GM23338 (cell line): ENCODE results near the gene REL. TPM values are rescaled to one million over a fixed set of nuclear protein-coding genes. Genes with fewer than 3 reads are reported as not detected.

Experiments
- ATAC-seq: fragments of 200-7000 bp; cut with Tn5 transposase; 3 replicates; pipeline ENCODE4 v1.9.1; 2020
- DNase-seq: peaks from one replicate; pipeline ENCODE4 v3.0.0-alpha.2; 2015; ENCODE audit warnings: low spot score
- H2AFZ ChIP-seq: fragments of 200-600 bp; sonication (generic); 2 replicates; pipeline ENCODE4 v1.8.0; 2016; ENCODE audit warnings: antibody characterized with exemption, mild to moderate bottlenecking, moderate library complexity
- H3F3A ChIP-seq: fragments of 200-600 bp; sonication (generic); replicated peaks from 2 replicates; pipeline ENCODE4 v1.8.0; 2017; ENCODE audit warnings: antibody characterized with exemption, mixed run types, low read depth
- H3K27ac ChIP-seq: fragments of 200-600 bp; sonication (generic); 2 replicates; pipeline ENCODE4 v1.6.1; 2016; ENCODE audit warnings: low read depth
- H3K27me3 ChIP-seq: fragments of 200-600 bp; sonication (generic); 2 replicates; pipeline ENCODE4 v1.8.0; 2016; ENCODE audit warnings: mild to moderate bottlenecking, mixed run types, moderate library complexity; ENCODE audit not compliant: insufficient read depth
- H3K36me3 ChIP-seq: fragments of 200-600 bp; sonication (generic); 2 replicates; pipeline ENCODE4 v1.8.0; 2016; ENCODE audit warnings: mild to moderate bottlenecking; ENCODE audit not compliant: insufficient read depth
- H3K4me1 ChIP-seq: fragments of 200-600 bp; sonication (generic); 2 replicates; pipeline ENCODE4 v1.8.0; 2016; ENCODE audit warnings: mild to moderate bottlenecking, moderate library complexity; ENCODE audit not compliant: insufficient read depth
- H3K4me2 ChIP-seq: fragments of 200-600 bp; sonication (generic); 2 replicates; pipeline ENCODE4 v1.7.1; 2017; ENCODE audit warnings: mixed run types
- H3K4me3 ChIP-seq: fragments of 200-600 bp; sonication (generic); 2 replicates; pipeline ENCODE4 v1.6.1; 2016; ENCODE audit warnings: mixed run types
- H3K79me2 ChIP-seq: fragments of 200-600 bp; sonication (generic); replicated peaks from 2 replicates; pipeline ENCODE4 v1.8.0; 2017; ENCODE audit warnings: mild to moderate bottlenecking; ENCODE audit not compliant: insufficient read depth
- H3K9me2 ChIP-seq: fragments of 200-600 bp; sonication (generic); 2 replicates; pipeline ENCODE4 v1.8.0; 2017; ENCODE audit not compliant: insufficient read depth
- H4K20me1 ChIP-seq: fragments of 200-600 bp; sonication (generic); replicated peaks from 2 replicates; pipeline ENCODE4 v1.8.0; 2017; ENCODE audit warnings: mild to moderate bottlenecking; ENCODE audit not compliant: insufficient read depth
- H3K27ac Mint-ChIP-seq: 2 replicates; pipeline ENCODE4 v1.8.0; 2020; ENCODE audit warnings: inconsistent platforms, mild to moderate bottlenecking, moderate library complexity, mixed read lengths
- H3K27me3 Mint-ChIP-seq: 3 replicates; pipeline ENCODE4 v1.8.0; 2022; ENCODE audit warnings: low read depth, mild to moderate bottlenecking, moderate library complexity, mixed read lengths, inconsistent platforms; ENCODE audit not compliant: insufficient read depth, poor library complexity
- H3K36me3 Mint-ChIP-seq: 3 replicates; pipeline ENCODE4 v1.8.0; 2021; ENCODE audit warnings: low read depth, mild to moderate bottlenecking, inconsistent platforms, moderate library complexity, mixed read lengths
- H3K4me1 Mint-ChIP-seq: 3 replicates; pipeline ENCODE4 v1.8.0; 2020; ENCODE audit warnings: mild to moderate bottlenecking, inconsistent platforms, mixed read lengths
- H3K4me3 Mint-ChIP-seq: 3 replicates; pipeline ENCODE4 v1.8.0; 2021; ENCODE audit warnings: moderate library complexity, mild to moderate bottlenecking, inconsistent platforms, mixed read lengths
- H3K9me3 Mint-ChIP-seq: 3 replicates; pipeline ENCODE4 v1.8.0; 2020; ENCODE audit warnings: moderate library complexity, mild to moderate bottlenecking, inconsistent platforms, mixed read lengths
- EZH2 ChIP-seq: fragments of 200-600 bp; sonication (generic); IDR thresholded peaks from one replicate; pipeline ENCODE4 v1.8.0; 2017; ENCODE audit warnings: antibody characterized with exemption, mild to moderate bottlenecking, low read depth; ENCODE audit not compliant: unreplicated experiment
- EZH2phosphoT487 ChIP-seq: fragments of 200-600 bp; sonication (generic); IDR thresholded peaks from one replicate; pipeline ENCODE4 v1.8.1; 2018; ENCODE audit warnings: antibody characterized with exemption; ENCODE audit not compliant: unreplicated experiment
- JUNB ChIP-seq: IDR thresholded peaks from one replicate; pipeline ENCODE4 v1.6.1; 2016; ENCODE audit warnings: antibody characterized with exemption; ENCODE audit not compliant: unreplicated experiment
- POLR2AphosphoS5 ChIP-seq: IDR thresholded peaks from 2 replicates; pipeline ENCODE4 v1.6.1; 2016; ENCODE audit warnings: antibody characterized with exemption, low read depth
- STAT1 ChIP-seq: IDR thresholded peaks from one replicate; pipeline ENCODE4 v1.6.1; 2016; ENCODE audit warnings: antibody characterized with exemption; ENCODE audit not compliant: unreplicated experiment
- ZNF114 ChIP-seq: fragments of 250-450 bp; sonication (Bioruptor Pico); IDR thresholded peaks from 2 replicates; pipeline ENCODE4 v1.5.0; 2020; ENCODE audit warnings: mild to moderate bottlenecking, moderate library complexity
- ZNF331 ChIP-seq: fragments of 250-450 bp; sonication (Bioruptor Pico); IDR thresholded peaks from 2 replicates; pipeline ENCODE4 v1.5.0; 2020; ENCODE audit warnings: low read depth, mild to moderate bottlenecking, moderate library complexity
- polyA plus RNA-seq: library from polyadenylated mRNA; unstranded; fragments of >200 nt; fragmentation: Nextera tagmentation; extraction: Ambion mirVana; gene quantifications from 2 replicates; pipeline ENCODE4 v1.2.1, GENCODE V29; 2016
- total RNA-seq: library from RNA; depleted of rRNA; stranded (reverse); fragments of >200 nt; shearing (Covaris generic); gene quantifications from 2 replicates; pipeline ENCODE4 v1.2.3, GENCODE V29; 2014
- TF ChIP-seq, protein P1 (sequence below): fragments of 250-450 bp; sonication (Bioruptor Pico); IDR thresholded peaks from 2 replicates; pipeline ENCODE4 v1.5.0; 2020; ENCODE audit warnings: mild to moderate bottlenecking, moderate library complexity
- TF ChIP-seq, protein P2 (sequence below), 2 experiments: fragments of 200-600 bp in 1 of 2; sonication (generic) in 1 of 2; conservative IDR thresholded peaks; 2 replicates each; pipeline versions ENCODE4 v1.5.1 to v1.6.1; 2016 to 2017; ENCODE audit warnings: antibody characterized with exemption in 2 of 2, low read depth in 2 of 2, mild to moderate bottlenecking in 2 of 2, moderate library complexity in 1 of 2
- TF ChIP-seq, protein P3 (sequence below): IDR thresholded peaks from one replicate; pipeline ENCODE4 v1.6.1; 2018; ENCODE audit warnings: antibody characterized with exemption; ENCODE audit not compliant: unreplicated experiment

The REL gene
- total and polyA plus RNA-seq, 2 experiments from 2014 or later: 4.1 to 8.0 TPM

DNA sequence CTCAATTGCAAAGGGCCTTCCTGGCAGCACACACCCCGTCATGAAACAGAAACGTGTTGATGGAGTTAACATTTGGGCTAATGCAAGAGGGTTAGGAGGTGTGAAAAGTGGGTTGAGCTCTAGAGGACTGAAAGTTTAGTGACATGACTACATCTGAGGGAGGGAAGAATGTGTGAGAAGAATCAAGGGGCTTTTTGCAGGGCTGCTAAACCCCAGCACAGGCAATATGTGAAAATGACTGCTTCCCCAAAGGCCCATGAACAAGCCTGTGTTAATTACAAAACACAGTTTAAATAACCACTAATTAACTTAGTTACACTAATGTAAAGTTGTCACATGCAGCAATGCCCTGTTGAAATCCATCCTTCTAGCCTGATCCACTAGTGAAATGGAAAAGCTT, 72.8 kb downstream of the REL start:
- peaks cover 1% of the 10 kb centered on the region for H3K27me3 Mint-ChIP-seq
- H3K79me2 ChIP-seq: no peaks in the 10 kb centered on the region
- no peaks in the 10 kb centered on the region for H4K20me1 ChIP-seq
- no peaks in the 10 kb centered on the region for H3K4me1 Mint-ChIP-seq
- TF ChIP-seq ZNF331 (CRISPR knock-in tag): no peak
- no peak for TF ChIP-seq POLR2AphosphoS5
- TF ChIP-seq, protein P1, sequence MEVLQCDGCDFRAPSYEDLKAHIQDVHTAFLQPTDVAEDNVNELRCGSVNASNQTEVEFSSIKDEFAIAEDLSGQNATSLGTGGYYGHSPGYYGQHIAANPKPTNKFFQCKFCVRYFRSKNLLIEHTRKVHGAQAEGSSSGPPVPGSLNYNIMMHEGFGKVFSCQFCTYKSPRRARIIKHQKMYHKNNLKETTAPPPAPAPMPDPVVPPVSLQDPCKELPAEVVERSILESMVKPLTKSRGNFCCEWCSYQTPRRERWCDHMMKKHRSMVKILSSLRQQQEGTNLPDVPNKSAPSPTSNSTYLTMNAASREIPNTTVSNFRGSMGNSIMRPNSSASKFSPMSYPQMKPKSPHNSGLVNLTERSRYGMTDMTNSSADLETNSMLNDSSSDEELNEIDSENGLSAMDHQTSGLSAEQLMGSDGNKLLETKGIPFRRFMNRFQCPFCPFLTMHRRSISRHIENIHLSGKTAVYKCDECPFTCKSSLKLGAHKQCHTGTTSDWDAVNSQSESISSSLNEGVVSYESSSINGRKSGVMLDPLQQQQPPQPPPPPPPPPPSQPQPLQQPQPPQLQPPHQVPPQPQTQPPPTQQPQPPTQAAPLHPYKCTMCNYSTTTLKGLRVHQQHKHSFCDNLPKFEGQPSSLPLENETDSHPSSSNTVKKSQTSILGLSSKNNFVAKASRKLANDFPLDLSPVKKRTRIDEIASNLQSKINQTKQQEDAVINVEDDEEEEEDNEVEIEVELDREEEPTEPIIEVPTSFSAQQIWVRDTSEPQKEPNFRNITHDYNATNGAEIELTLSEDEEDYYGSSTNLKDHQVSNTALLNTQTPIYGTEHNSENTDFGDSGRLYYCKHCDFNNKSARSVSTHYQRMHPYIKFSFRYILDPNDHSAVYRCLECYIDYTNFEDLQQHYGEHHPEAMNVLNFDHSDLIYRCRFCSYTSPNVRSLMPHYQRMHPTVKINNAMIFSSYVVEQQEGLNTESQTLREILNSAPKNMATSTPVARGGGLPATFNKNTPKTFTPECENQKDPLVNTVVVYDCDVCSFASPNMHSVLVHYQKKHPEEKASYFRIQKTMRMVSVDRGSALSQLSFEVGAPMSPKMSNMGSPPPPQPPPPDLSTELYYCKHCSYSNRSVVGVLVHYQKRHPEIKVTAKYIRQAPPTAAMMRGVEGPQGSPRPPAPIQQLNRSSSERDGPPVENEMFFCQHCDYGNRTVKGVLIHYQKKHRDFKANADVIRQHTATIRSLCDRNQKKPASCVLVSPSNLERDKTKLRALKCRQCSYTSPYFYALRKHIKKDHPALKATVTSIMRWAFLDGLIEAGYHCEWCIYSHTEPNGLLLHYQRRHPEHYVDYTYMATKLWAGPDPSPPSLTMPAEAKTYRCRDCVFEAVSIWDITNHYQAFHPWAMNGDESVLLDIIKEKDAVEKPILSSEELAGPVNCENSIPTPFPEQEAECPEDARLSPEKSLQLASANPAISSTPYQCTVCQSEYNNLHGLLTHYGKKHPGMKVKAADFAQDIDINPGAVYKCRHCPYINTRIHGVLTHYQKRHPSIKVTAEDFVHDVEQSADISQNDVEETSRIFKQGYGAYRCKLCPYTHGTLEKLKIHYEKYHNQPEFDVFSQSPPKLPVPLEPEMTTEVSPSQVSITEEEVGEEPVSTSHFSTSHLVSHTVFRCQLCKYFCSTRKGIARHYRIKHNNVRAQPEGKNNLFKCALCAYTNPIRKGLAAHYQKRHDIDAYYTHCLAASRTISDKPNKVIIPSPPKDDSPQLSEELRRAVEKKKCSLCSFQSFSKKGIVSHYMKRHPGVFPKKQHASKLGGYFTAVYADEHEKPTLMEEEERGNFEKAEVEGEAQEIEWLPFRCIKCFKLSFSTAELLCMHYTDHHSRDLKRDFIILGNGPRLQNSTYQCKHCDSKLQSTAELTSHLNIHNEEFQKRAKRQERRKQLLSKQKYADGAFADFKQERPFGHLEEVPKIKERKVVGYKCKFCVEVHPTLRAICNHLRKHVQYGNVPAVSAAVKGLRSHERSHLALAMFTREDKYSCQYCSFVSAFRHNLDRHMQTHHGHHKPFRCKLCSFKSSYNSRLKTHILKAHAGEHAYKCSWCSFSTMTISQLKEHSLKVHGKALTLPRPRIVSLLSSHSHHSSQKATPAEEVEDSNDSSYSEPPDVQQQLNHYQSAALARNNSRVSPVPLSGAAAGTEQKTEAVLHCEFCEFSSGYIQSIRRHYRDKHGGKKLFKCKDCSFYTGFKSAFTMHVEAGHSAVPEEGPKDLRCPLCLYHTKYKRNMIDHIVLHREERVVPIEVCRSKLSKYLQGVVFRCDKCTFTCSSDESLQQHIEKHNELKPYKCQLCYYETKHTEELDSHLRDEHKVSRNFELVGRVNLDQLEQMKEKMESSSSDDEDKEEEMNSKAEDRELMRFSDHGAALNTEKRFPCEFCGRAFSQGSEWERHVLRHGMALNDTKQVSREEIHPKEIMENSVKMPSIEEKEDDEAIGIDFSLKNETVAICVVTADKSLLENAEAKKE (CRISPR knock-in tag): no peak
- no peak for TF ChIP-seq JUNB
- TF ChIP-seq, protein P2, sequence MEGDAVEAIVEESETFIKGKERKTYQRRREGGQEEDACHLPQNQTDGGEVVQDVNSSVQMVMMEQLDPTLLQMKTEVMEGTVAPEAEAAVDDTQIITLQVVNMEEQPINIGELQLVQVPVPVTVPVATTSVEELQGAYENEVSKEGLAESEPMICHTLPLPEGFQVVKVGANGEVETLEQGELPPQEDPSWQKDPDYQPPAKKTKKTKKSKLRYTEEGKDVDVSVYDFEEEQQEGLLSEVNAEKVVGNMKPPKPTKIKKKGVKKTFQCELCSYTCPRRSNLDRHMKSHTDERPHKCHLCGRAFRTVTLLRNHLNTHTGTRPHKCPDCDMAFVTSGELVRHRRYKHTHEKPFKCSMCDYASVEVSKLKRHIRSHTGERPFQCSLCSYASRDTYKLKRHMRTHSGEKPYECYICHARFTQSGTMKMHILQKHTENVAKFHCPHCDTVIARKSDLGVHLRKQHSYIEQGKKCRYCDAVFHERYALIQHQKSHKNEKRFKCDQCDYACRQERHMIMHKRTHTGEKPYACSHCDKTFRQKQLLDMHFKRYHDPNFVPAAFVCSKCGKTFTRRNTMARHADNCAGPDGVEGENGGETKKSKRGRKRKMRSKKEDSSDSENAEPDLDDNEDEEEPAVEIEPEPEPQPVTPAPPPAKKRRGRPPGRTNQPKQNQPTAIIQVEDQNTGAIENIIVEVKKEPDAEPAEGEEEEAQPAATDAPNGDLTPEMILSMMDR (conservative IDR thresholded peaks at IDR 0.05; ENCODE audit: low read depth in 2 of 2): no peak
- TF ChIP-seq STAT1: no peak
- TF ChIP-seq EZH2: no peak
- no peak for TF ChIP-seq ZNF114 (CRISPR knock-in tag)
- TF ChIP-seq EZH2phosphoT487: no peak
- TF ChIP-seq, protein P3, sequence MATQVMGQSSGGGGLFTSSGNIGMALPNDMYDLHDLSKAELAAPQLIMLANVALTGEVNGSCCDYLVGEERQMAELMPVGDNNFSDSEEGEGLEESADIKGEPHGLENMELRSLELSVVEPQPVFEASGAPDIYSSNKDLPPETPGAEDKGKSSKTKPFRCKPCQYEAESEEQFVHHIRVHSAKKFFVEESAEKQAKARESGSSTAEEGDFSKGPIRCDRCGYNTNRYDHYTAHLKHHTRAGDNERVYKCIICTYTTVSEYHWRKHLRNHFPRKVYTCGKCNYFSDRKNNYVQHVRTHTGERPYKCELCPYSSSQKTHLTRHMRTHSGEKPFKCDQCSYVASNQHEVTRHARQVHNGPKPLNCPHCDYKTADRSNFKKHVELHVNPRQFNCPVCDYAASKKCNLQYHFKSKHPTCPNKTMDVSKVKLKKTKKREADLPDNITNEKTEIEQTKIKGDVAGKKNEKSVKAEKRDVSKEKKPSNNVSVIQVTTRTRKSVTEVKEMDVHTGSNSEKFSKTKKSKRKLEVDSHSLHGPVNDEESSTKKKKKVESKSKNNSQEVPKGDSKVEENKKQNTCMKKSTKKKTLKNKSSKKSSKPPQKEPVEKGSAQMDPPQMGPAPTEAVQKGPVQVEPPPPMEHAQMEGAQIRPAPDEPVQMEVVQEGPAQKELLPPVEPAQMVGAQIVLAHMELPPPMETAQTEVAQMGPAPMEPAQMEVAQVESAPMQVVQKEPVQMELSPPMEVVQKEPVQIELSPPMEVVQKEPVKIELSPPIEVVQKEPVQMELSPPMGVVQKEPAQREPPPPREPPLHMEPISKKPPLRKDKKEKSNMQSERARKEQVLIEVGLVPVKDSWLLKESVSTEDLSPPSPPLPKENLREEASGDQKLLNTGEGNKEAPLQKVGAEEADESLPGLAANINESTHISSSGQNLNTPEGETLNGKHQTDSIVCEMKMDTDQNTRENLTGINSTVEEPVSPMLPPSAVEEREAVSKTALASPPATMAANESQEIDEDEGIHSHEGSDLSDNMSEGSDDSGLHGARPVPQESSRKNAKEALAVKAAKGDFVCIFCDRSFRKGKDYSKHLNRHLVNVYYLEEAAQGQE: no peak
- no peaks in the 10 kb centered on the region for H3K36me3 ChIP-seq
- H3K36me3 Mint-ChIP-seq: peaks cover 5% of the 10 kb centered on the region; the same call in 1 of the 3 replicates
- H3K9me2 ChIP-seq: no peaks in the 10 kb centered on the region
- no peaks in the 10 kb centered on the region for H3K4me1 ChIP-seq
- H3K27ac ChIP-seq: no peak overlapping the region
- no peak overlapping the region for H3K27ac Mint-ChIP-seq
- H3K9me3 Mint-ChIP-seq: peaks cover 11% of the 10 kb centered on the region; the same call in 2 of the 3 replicates
- no peaks in the 10 kb centered on the region for H3K27me3 ChIP-seq
- no peak for ATAC-seq
- H3K4me2 ChIP-seq: no peak overlapping the region
- no peaks in the 10 kb centered on the region for H3F3A ChIP-seq
- H3K4me3 ChIP-seq: no peak overlapping the region
- no peak for DNase-seq
- H3K4me3 Mint-ChIP-seq: no peak overlapping the region
- no peak overlapping the region for H2AFZ ChIP-seq
